Fibroblast of skin of right quadriceps (primary cell): ENCODE data around the gene FANCG.

ENCODE experiments used
- DNase-seq: peaks from one replicate; pipeline ENCODE4 v3.0.0-alpha.2; 2013

FANCG gene

DNA sequence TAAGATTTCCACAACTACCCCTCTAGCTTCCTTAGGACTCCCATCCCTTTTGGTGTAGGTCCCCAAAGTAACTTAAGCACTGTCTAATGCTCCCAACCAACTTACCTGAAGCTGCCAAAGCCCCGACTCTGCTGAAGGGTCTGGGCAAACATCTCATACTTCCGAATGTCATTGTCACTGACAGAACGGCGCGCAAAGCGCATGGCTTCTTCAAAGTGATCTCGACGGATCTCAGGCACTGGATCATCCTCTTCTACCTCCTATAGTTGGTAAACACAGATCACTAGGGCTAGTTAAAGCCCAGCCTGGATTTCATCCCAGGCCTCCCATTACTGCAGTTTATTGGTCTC is 22.5 kb downstream of the FANCG start:
- no peak for DNase-seq

- no peak for DNase-seq
Measured at GRCh38 chr9:35056571-35057270, 23.0 kb downstream of the FANCG start.

GRCh38 chr9:35054871-35055644 is 24.7 kb downstream of the FANCG start:
- no peak for DNase-seq

DNA sequence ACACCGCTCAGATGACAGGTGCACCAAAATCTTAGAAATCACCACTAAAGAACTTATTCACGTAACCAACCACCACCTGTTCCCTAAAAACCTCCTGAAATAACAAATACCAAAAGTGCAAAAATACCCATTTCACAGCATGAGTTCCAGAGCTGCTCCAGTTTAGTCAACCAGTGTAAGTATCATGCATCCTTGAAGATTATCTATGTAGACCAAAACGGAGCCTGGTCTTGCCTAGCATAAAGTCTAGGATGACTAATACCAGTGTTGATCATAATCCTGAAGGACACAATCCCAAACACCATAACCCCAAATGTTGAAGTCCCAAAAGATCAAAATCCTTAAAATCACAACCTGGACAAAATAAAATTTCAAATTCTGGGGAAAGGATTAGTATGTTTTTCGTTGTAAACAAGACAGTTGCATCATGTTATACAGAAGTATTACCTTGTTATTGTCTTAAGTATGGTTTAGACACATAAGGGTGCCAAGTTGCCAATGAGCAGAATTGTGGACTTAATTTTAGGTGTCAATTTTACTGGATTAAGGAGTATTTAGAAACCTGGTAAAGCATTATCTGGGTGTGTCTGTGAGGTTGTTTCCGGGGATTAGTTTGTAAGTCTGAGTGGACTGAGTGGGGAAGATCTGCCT is 25.4 kb downstream of the FANCG start:
- no peak for DNase-seq

GRCh38 chr9:35051069-35051967 is 28.4 kb downstream of the FANCG start:
- peak; percentile 46 for DNase-seq

DNA sequence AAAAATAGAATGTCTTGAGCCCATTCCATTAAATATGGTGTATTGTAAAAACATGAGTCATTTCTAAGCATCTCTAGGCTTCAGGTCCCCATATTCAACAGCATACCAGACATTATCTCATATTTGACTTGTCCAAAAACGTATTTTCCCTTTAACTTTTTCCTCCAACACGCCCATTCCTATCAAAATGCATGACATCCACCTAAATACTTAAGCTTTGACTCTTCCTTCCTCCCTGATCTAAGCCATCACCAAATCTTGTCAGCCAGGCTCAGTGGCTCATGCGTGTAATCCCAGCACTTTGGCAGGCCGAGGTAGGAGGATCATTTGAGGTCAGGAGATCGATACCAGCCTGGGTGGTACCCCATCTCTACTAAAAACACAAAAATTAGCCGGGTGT is 31.2 kb downstream of the FANCG start:
- DNase-seq: no peak

DNA sequence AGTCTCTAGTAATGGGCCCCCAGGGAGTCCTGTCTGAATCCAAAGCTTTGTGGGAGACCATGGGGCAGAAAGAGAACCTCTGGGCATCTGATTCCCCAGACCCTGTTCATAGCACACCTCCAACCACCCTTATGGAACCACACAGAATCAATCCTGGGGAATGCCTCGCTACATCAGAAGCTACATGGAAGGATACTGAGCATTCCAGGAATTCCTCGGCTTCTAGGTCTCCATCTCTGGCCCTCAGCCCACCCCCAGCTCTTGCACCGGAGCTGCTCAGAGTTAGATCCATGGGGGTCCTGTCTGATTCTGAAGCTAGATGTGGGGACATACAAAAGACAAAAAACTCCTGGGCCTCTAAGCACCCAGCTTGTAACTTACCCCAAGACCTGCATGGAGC is 35.7 kb downstream of the FANCG start:
- peak; percentile 24 for DNase-seq

DNA sequence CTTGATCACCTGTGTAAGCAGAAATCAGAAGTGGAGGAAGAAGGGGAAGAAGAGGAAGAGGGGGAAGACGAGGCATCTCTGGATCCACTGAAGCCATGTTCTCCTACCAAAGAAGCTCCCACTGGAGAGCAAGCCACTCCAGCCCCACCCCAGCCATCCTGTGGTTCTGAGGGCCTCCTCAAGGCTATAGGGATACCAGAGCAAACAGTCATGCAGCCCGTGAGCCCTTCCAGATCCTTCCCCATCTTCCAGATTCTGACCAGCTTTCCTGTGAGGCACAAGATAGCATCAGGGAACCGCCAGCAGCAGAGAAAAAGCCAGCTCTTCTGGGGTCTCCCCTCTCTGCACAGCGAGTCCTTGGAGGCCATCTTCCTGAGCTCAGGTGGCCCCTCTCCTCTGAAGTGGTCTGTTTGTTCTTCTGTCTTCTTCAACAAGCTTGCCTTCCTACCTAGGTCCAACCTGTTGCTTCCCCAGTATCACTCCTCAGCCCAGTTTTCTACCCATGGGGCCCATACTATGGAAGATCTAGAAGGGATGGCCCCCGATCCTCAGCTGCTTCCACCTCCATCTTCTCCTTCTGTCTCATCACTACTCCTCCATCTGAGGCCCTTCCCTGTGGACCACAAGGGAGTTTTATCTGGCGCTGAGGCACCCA is 36.7 kb downstream of the FANCG start:
- DNase-seq: no peak

GRCh38 chr9:35042081-35042604 is 37.6 kb downstream of the FANCG start:
- peak; percentile 12 for DNase-seq

DNA sequence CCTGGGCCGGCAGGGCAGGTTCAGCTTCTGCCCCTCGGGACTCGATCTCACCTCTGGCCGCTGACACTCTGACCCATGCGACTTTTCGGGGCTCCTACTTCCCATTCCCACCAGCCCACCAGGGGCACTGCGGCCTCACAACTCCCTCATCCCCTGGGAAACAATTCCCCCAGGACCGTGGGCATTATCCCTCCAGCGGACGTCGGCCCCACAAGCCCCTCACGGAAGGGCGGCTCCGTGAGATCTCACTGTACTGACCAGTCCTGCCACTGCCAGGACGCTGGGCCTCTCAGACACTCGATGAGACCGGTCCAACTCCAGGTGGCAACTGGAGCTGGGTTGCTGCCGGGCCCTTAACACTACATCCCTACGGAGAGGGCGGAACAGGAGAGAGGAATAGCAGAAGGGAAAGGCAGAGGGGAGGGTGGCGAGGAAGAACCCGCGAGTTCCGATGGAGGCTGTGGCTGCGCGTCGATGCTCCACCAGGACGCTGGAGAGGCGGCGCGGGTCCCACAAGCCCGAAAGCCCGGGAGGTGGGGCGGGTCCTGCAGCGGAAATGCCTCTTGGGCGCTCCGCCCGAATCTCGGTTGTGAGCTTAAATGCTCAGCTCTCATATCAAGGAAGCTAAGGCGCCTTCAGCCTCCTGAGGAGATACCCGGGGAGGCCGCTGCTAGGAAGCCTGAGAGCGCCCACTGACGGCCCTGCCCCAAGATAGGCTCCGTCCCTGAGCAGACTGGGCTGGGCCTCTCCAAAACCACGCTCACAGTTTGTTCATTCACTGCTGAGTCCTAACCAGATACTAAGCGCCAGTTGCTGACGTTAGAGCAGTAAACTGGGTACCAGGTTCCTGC is 43.7 kb downstream of the FANCG start:
- peak; percentile 75 for DNase-seq

GRCh38 chr9:35033101-35033500 is 46.6 kb downstream of the FANCG start:
- no peak for DNase-seq

- no peak for DNase-seq
Measured at GRCh38 chr9:35029852-35030251, 49.9 kb downstream of the FANCG start.

DNA sequence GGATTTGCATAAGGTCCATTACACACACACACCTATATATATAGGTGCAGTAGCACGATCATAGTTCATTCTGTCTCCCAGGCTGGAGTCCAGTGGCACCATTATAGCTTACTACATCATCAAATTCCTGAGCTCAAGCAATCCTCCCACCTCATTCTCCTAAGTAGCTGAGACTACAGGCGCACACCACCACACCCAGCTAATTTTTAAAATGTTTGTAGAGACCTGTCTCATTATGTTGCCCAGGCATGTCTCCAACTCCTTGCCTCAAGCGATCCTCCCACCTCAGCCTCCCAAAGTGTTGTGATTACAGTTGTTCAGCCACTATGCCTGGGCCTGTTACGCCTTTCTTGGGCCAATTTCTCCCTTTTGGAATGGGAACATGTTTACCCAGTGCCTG is 50.5 kb downstream of the FANCG start:
- no peak for DNase-seq

DNA sequence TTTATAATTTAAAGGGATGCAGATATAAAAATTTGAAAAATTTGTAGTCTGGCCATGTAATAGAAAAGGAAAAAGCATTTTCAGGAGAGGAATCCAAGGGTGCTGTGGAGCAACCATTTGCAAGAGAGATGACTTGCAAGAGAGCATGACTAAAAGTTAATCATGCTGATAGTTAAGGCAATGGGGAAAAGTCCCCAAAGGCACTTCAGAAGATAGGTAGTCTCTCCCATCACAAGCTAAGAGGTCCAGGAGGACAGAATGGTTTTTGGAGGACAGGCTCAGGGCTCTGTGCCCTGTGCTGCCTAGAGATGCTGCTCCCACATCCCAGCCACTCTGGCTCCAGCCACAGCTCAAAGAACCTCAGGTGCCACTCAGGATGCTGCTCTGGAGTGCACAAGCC is 51.4 kb downstream of the FANCG start:
- DNase-seq: no peak

DNA sequence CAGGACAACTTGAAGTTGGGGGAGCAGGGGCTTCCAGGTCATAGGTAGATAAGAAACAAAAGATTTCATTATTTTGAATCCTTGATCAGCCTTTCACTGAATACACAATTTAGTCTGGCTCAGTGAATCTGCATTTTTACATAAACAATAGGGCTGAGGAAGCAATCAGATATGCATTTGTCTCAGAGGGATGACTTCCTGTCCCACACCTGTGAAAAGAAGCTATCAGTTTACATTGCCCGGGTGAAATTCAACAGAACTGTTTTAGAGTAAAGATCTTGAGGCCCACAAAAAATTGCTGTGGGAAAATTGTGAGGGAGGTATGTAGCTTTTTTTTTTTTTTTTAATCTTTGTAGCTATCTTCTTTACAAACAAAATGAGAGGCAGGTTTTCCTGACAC is 51.9 kb downstream of the FANCG start:
- no peak for DNase-seq

DNA sequence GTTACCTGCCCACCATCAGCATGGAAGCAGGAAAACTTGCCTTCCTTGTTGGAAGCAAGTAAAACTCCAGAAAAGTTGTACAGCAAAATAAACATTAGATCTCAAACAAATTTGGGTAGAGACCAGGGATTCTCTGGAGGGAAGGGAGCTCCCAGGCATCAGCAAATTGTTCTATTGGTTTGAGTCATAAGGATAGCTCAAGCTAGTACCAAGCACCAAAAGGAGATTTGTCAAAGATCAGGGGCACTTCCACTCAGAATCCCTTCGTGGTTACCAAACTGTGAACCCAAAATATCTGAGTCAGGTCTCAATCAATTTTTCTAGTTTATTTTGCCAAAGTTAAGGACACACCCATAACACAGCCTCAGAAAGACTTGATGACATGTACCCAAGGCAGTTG is 52.4 kb downstream of the FANCG start:
- no peak for DNase-seq

DNA sequence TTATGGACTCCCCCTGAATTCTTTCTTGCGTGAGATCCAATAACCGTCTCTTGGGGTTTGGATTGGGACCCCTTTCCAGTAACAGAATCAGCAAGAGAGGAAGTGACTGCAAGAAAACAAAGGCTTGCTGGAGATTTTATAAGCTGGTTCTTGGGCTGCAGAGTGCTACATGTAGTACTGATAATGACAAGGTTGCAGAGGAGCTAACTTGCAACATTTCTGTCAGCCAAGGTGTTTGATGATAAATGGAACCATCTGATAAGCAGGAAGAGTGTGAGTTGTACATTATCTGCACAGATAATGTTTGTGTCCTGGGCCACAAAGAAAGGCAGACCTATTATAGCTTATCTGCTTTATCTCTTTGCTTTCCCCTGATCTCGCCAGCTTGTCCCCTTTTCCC is 53.1 kb downstream of the FANCG start:
- DNase-seq: no peak
